ENCODE measurements around the gene CAST.

DNA sequence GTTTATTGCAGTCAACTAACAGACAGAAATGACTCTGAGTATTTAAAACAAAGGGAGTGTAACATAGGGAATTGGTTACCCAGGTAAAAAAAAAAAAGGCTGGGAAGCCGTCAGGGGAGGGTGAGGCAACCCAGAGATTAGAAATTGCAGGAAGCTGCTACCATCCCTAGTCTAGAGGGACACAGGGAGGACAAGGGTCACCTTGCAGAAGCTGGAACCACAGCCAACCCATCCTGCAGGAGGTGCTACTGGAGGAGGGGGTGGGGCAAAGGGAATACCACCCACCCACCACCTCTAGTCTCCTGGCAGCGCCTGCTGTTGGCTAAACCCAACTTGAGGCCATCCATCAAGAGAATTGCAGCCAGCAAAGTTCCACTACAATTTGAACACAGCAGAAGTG is 6.5 kb downstream of the CAST start:
- no peak for TF ChIP-seq EZH2 (IDR thresholded peaks at IDR 0.05; ENCODE audit: insufficient read depth, low read length)
- TF ChIP-seq, protein P1, sequence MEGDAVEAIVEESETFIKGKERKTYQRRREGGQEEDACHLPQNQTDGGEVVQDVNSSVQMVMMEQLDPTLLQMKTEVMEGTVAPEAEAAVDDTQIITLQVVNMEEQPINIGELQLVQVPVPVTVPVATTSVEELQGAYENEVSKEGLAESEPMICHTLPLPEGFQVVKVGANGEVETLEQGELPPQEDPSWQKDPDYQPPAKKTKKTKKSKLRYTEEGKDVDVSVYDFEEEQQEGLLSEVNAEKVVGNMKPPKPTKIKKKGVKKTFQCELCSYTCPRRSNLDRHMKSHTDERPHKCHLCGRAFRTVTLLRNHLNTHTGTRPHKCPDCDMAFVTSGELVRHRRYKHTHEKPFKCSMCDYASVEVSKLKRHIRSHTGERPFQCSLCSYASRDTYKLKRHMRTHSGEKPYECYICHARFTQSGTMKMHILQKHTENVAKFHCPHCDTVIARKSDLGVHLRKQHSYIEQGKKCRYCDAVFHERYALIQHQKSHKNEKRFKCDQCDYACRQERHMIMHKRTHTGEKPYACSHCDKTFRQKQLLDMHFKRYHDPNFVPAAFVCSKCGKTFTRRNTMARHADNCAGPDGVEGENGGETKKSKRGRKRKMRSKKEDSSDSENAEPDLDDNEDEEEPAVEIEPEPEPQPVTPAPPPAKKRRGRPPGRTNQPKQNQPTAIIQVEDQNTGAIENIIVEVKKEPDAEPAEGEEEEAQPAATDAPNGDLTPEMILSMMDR (IDR thresholded peaks at IDR 0.05; ENCODE audit: insufficient read depth, low read depth, low read length): no peak

Data from astrocyte (in vitro differentiated cells and primary cell).